ENCODE results near the gene SLC38A3.

GRCh38 chr3:50155491-50155878, 49.6 kb upstream of the SLC38A3 start:
- TF ChIP-seq CTCF (IDR thresholded peaks at IDR 0.05; ENCODE audit: poor library complexity) (no peak), EZH2 (IDR thresholded peaks at IDR 0.05; ENCODE audit: borderline replicate concordance) (no peak)

Measured in hepatocyte (in vitro differentiated cells).